ENCODE measurements around the gene ZNF500.
"Not testable (repeated sequence)": the region's sequence is repeated elsewhere in the genome, so short reads cannot be mapped to it uniquely, and the experiment has no call there.

Gene ZNF500

DNA sequence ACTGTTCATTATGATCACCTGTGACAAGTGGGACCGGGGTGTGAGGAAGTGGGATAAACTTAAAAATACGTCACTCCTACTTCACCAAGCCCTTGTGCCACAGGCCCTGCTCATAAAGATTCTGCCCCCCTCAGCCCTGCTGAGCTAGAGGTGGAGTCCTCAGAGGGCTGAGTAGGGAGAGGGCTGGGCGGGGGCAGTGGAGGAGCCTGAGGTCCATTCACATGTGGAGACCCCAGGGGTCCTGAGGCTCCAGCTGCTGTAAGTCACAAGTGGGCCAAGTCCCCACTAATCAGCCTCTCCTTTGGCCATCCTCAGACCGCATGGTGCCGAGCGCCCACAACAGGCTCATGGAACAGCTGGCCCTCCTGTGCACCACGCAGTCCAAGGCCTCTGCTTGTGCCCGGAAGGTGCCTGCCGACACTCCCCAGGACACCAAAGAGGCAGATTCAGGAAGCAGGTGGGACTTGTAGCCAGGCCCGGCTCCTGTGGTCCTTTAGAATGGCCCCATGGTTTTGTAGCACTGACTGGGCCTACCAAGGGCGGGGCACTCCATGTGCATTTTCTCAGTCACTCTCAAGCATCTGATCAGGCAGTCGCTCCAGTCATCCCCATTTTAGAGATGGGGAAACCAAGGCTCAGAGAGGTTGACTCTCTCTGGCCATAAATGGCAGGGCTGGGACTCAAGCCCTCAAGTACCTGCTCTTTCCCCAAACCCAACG, 22.2 kb downstream of the ZNF500 start:
- DNase-seq (ENCODE audit: low read depth), result no peak

DNA sequence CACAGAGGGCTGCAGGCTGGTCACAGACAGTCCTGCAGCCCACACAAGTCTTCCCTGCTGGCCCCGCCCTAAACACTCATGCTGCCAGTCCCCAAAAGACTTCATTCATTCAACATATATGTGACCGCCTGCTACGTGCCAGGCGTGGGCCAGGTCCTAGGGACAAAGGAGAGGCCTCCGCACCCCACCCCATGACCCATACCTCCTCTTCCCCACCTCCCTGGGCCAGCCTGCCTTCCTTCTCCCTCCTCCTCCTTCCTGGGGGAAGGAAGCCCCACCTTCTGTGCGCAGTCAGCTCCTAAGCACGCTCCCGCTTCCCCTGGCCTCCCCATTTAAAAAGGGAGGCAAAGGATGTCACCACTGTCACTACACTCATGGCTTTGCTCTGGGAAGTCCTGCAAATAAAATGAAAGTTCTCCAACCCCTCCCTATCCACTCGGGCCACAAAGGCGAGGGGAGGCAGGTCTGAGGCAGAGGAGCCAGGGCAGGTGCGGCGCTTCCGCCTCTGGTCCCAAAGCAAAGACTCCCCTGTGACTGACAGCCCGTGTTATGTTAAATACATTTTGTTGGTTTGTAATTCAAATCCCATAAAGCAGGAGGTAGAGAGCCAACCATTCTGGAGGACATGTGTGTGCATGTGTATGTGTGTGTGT, 23.6 kb downstream of the ZNF500 start:
- DNase-seq (ENCODE audit: low read depth), result no peak

DNA sequence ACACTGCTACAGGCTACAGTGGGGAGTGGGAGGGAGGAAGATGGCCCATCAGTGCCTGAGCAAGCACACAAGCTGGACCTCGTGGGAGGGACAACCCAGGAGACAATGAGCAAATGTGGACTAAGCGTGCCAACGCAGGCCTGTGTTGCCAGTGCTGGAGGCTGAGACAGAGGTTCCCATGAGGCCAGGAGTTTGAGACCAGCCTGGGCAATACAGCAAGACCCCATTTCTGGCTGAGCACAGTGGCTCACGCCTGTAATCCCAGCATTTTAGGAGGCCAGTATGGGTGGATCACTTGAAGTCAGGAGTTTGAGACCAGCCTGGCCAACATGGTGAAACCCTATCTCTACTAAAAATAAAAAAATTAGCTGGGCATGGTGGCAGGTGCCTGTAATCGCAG, 28.6 kb downstream of the ZNF500 start:
- not testable (repeated sequence) for DNase-seq (ENCODE audit: low read depth)

DNA sequence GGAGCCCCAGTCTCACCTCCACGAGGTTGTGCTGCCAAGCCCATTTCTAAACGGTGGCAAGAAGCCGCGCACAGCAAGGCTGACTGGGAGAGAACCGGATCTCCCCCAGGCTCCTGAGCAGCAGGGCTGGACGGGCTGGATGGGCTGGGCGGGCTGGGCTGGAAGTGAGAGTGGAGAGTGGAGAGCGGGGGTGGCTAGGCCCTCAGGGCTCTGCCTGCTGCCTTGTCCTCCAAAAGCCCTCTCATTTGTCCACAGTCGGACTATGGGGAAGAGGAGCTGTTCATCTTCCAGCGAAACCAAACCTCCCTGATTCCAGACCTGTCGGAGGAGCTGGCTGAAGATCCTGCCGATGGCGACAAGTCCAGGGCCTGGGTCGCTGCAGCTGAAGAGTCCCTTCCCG, 29.4 kb downstream of the ZNF500 start:
- no peak for DNase-seq (ENCODE audit: low read depth)

DNA sequence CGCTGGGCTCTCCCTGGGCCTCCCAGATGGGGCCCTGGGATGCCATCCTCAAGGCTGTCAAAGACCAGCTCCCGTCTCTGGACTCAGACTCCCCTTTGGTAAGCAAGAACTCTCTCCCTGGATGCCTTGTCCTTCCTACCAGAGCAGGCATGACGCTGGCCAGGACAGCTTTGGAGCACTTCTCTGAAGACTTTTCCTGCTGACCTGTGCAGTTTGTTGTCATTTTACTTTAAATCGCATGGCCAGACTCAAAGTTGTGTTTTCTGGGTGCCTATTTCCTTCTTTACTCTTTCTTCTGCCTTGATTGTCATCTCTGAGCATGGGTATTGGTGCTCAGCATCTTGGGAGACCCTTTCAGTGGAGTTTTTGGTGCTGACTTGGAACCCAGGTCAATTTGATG, 30.4 kb downstream of the ZNF500 start:
- DNase-seq (ENCODE audit: low read depth), result no peak

DNA sequence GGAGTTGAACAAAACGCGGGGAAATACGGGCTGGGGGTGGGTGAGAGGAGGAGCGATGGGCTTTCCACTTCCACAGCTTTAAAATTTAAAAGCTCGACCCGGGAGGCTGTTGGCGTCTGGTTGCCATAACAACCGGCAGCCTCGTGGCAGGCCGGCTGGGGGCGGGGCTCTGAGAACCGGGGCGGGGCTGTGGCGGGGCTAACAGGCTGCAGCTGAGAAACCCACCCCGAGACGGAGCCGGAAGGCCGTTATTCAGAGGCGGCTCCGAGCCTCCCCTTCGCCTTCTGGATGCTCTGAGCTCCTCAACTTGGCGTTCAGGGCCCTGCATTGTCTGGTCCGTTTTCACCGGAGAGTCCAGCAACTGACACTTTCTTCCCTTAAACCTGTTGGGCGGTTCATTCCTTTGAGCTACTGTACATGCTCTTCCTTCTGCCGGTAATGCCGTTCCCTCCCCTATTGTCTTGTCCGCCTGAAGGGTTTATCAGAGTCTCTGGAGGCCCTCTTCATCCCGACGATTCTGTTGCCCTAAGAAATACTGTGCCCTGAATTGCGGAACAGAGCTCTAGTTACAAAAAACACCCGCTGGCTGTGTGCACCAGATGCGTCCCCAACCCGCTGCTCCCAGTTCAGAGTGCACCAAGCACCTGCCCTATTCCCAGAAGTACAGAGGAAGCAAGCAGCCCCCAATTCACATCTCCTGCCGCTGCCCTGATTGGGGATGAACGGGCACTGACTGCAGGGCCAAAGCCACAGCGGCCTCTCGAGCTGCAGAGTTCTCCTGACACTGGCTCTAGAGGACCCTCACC, 32.0 kb downstream of the ZNF500 start:
- peak; percentile 93 for DNase-seq (ENCODE audit: low read depth)

DNA sequence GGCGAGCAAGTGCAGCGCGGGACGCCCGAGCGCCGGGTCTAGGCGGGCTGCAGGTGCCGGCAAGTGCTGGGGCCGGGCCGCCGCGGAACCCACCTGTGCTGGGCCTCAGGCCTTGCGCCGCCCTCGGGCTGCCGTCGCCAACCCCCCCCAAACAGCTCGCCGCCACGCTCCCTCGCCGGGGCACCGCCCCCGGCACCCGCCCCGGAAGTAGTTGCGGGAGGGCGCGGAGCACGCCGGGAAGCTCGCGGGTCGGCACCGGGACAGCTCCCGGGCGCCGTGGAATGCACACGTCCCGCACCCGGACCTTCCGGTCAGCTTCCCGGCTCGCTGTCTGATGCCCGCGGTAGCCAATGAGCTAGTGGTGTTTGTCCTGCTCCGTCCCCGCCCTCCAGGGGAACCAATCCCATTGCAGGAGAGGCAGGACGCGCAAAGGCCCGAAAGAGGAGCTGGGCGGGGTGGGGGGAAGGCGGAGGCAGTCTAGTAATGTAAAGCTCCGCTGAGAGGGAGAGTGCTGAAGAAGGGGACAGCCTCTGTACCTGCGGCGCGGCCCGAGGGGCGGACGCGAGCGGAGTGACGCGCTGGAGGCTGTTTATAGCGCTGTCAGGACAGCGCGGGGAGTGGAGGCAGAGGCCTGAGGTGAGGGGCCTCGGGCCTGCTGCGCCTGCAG, 32.8 kb downstream of the ZNF500 start, which contains the start of the genes ANKS3 and DNAAF8:
ANKS3 (minus strand) TSS at position 209 of the 667 bp plus-strand sequence. CDS start 4,122 bp downstream, outside the sequence.
DNAAF8 (plus strand) TSS at position 475 of the 667 bp plus-strand sequence. CDS start 1,978 bp downstream, outside the sequence.
- DNase-seq (ENCODE audit: low read depth), result peak; percentile 69

DNA sequence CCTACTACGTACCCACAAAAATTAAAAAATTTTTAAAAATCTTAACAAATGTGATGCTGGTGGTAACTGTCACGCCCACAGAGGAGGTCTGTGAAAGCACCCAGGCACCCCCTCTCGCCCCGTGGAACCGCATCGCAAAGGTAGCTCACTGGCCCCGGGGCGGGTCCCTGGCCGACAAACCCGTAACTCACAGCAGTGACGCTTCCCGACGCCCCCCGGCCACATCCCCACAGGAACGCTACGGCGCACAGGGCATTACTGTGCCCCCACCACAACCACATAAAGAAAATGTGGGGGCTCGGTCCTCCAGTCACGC, 33.3 kb downstream of the ZNF500 start:
- DNase-seq (ENCODE audit: low read depth), result peak; percentile 6

DNA sequence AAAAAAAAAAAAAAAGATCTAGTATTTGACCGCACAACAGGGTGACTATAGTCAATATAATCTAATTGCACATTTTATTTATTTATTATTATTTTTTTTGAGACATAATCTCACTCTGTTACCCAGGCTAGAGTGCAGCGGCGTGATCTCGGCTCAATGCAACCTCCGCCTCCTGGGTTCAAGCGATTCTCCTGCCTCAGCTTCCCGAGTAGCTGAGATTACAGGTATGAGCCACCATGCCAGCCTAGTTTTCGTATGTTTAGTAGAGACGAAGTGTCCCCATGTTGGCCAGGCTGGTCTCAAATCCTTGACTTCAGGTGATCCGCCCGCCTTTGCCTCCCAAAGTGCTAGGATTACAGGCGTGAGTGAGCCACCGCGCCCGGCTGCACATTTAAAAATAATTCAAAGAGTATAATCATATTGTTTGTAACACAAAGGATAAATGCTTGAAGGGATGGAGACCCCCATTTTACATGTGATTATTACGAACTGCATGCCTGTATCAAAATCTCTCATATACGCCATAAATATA, 33.7 kb downstream of the ZNF500 start:
- DNase-seq (ENCODE audit: low read depth), result no peak

DNA sequence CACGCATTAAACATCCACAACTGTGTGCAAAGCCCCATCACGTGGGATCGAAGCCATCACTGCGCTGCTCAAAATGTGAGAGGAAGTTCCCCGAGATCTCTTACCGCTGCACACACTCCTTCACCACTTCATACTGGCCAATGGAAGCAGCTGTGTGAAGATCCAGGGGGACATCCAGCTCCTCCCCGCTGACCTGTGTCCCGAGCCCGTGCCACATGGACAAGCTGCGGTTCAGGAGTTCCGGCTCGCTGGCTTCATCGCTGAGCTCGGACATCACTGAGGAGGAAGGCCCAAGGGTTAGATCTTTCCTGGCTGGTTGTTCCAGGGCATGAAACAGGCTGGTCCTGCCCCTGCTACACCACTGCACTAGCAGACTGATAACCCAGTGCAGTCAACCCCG, 37.1 kb downstream of the ZNF500 start:
- no peak for DNase-seq (ENCODE audit: low read depth)

DNA sequence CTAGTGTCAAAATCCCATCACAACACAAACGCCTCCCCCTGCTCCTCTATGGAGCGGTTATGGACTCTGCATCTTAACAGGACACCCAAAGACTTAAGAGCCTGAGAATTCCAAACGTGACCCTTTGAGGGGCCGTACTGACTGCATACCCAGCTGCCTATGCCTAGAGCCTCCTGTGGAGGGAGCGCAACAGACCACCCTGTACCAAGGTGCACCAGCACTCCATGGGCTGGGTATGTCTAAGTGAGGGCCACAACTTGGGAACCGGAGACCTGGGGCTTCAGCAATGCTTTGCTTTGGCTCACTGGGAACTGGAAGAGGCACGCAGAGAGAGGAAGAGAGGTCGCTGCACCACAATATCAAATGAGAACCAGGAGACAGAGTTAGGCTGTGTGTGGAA, 38.3 kb downstream of the ZNF500 start:
- no peak for DNase-seq (ENCODE audit: low read depth)

DNA sequence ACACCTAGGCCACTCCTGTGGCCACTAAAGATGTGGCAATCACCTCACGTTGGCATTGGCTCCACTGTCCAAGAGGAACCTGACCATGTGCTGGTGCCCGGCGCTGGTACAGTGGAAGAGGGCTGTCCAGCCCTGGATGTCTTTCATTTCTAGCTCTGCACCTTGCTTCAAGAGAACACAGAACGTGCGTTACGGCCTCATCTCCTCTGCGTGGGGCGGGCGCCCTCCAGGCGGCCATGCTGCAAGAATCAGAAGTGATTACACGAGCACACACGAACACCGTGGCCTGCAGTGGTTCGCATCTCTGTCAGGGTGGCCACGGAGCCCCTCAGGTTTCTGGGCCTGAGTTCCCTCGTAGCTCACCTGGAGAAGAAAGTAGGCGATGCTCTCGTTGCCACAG, 40.3 kb downstream of the ZNF500 start:
- DNase-seq (ENCODE audit: low read depth), result no peak

DNA sequence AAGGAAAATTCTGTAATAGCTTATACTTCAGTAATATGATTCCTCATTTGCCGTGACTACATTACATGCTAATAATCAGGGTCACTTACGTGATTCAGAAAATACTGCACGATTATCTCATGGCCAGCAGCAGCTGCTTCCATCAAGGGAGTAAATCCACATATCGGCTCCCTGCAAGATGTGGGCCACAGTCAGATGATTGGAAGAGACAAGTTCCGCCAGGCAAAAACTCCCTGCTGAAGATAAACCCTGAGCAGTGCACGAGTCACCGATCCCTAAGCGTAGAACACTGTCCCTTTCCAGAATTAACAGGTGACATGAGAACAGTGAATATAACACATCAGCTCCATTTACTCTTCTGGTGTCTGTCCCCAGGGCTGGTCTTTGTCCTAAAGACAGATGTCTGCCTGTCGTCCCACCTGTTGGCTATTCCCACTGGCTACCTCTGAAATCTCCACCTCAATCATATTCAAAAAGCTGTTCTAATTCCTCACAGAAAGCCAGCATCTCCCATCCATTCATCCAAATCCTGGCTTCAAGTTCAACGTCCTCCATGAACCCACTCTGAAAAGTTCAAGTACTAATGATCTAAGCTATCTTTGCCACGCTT, 42.2 kb downstream of the ZNF500 start:
- DNase-seq (ENCODE audit: low read depth), result no peak

DNA sequence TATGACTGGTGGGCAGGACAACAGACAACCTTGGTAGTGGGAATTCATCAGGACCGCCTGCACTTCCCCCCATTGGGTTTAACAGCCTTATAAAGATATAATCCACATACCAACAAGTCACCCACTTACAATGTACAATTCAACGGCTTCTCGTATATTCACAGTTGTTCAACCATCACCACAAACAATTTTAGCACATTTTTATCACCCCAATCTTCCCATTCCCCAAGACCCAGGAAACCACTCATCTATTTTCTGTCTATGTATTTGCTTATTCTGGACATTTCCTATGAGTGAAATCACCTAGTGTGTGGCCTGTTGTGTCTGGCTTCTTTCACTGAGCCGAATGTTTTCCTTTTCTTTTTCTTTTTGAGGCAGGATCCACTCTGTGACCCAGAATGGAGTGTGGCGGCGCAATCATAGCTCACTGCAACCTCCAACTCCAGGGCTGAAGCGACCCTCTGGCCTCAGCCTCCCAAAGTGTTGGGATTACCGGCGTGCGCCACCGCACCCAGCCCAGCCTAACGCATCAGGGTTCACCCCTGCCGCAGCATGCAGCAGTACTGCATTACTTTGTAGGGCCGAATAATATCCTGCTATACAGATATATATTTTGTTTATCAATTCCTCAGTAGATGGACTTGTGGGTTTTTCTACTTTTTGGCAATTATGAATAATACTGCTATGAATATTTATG, 43.7 kb downstream of the ZNF500 start:
- DNase-seq (ENCODE audit: low read depth), result no peak

DNA sequence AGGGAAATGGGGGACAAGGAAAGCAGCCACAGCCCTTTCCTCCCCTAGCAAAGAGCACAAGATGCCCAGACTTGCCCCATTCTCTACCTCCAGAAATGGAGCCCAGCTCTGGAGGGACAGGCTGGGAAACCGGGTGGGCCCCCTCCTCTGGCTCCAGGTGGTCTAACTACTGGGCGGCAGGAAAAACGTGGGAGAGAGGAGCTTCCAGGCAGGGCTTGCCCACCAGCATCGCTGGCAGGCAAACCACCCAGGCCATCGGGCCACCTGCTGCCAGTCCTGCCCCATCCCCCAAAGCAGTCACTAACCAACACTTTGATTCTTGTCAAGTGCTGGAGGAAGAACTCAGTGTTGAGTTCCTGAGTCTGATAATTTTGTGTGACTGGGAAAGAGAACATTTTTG, 48.5 kb downstream of the ZNF500 start:
- DNase-seq (ENCODE audit: low read depth), result no peak

DNA sequence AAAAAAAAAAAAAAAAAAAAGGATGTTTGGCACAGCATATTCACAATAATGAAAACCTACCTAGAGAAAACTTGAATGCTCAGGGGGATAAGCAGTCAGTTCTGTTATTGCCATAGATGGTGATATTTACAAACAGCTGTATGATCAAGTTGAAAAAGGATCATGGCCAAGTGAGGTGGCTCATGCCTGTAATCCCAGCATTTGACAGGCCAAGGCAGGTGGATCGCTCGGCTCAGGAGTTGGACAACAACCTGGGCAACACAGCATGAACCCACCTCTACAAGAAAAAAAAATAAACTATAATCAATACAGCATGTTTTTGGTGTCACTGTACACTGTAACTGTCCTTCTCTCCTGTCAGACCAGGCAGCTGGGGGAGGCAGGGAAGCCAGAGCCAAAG, 52.0 kb downstream of the ZNF500 start:
- no peak for DNase-seq (ENCODE audit: low read depth)

DNA sequence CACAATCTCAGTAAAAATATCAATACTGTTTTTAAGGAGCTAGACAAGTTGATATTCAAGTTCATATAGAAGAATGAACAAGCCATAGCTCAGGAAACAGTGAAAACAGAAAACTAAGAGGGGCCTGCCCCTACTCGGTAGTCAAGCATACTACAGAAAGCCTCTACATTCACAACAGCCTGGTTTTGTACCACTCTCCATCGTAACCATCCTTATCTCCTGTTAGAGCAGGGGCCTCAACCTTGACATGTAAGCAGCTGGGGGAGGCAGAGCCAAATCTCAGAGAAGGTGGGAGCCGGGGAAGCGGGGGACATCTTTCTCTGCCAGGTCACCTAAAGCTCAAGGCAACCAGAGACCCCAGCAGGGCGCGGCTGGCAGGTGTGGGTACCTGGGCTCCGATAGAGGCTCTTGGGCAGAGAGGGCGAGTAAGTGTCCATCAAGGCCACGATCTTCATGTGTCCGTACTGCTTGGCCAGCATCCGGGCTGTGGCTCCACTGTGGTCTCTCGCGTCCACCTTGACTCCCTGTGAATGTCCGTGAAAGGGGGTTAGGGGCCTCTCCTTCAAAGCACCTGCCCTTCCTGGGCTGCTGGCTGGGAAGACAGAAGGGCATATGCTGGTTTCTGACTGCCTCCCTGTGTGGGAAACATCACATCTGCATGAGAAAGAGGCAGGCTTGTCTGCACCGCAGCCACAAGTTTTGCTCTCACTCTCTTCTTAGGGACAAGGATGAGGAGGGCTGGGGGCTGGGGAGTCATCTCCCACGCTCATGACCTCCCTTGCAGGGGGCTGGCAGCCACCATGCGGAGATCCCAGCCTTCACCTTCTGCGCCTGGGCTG, 53.1 kb downstream of the ZNF500 start:
- DNase-seq (ENCODE audit: low read depth), result no peak

DNA sequence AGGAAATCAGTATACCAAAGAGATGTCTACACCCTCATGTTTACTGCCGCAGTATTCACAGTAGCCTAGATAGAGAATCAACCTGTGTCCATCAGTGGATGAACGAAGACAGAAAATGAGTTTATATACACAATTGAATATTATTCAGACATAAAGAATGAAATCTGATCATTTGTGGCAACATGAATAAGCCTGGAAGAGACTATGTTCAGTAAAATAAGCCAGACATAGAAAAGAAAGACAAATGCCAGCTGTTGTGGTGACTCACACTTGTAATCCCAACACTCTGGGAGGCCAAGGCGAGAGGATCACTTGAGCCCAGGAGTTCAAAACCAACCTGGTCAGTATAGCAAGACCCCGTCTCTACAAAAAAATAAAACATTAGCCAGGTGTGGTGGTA, 57.5 kb downstream of the ZNF500 start:
- DNase-seq (ENCODE audit: low read depth), result no peak

DNA sequence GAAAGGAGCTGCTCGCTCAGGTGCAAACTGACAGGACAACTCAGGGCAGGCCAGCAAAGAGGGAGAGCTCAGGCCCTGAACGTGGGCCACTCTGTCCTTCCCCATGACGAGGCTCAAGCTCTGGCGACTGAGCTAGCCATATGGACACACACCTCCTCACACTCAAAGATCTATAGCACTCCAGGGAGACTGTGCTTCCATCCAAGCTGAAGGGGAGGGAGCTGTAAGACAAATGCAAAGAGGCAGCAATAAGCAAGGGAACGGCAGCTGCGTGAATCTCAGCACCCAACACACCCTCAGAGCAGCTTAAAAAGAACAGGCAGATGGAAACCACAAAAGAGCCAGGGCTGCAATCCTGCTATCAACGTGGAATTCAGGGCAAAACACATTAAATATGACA, 60.1 kb downstream of the ZNF500 start:
- no peak for DNase-seq (ENCODE audit: low read depth)

DNA sequence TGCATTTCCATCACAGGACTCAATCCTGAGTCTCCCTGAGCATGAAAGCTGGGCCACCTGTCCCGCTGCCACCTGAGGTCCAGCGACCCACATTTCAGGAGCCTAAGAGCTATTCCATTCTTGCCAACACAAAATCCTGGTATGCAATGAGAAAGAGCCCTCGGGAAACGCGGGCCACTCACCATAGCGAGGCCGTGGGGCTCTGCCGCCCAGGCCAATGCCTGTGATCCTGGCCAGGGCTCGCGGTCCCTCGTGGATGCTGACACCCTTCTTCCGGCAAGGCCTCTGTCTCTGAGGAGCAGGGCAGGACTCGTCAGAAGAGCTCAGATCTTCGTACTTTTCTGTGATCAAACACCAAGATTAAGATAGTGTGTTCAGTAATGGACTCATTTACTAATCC, 62.0 kb downstream of the ZNF500 start:
- DNase-seq (ENCODE audit: low read depth), result no peak

Measured in activated T-cell treated with anti-CD3 and anti-CD28 coated beads for 1 hour (primary cell).